GM18861 (cell line): Measurements from ENCODE around the gene POU6F2.

Source experiments
- ATAC-seq: cut with Tn5 transposase; IDR thresholded peaks from one replicate; pipeline ENCODE4 v1.9.1; 2021; ENCODE audit not compliant: unreplicated experiment

POU6F2 gene

GRCh38 chr7:39248041-39248691, 270.5 kb downstream of the POU6F2 start:
- ATAC-seq = no peak

GRCh38 chr7:39248692-39249090, 271.0 kb downstream of the POU6F2 start:
- ATAC-seq = no peak

- no peak for ATAC-seq
Measured at GRCh38 chr7:39249635-39250152, 272.0 kb downstream of the POU6F2 start.

- no peak for ATAC-seq
Measured at GRCh38 chr7:39252916-39253315, 275.2 kb downstream of the POU6F2 start.

GRCh38 chr7:39259391-39260003, 281.8 kb downstream of the POU6F2 start:
- no peak for ATAC-seq

- ATAC-seq = no peak
Measured at GRCh38 chr7:39260279-39260844, 282.7 kb downstream of the POU6F2 start.

- ATAC-seq = no peak
Measured at GRCh38 chr7:39261771-39262170, 284.1 kb downstream of the POU6F2 start.

GRCh38 chr7:39265641-39266591, 288.2 kb downstream of the POU6F2 start:
- no peak for ATAC-seq

- ATAC-seq = no peak
Measured at GRCh38 chr7:39269034-39269433, 291.3 kb downstream of the POU6F2 start.

- ATAC-seq = no peak
Measured at GRCh38 chr7:39270018-39270417, 292.3 kb downstream of the POU6F2 start.

- no peak for ATAC-seq
Measured at GRCh38 chr7:39271402-39271801, 293.7 kb downstream of the POU6F2 start.

- no peak for ATAC-seq
Measured at GRCh38 chr7:39272111-39272510, 294.4 kb downstream of the POU6F2 start.

GRCh38 chr7:39272691-39273090, 295.0 kb downstream of the POU6F2 start:
- ATAC-seq = no peak

GRCh38 chr7:39280337-39280736, 302.6 kb downstream of the POU6F2 start:
- ATAC-seq = no peak

- no peak for ATAC-seq
Measured at GRCh38 chr7:39285256-39285655, 307.5 kb downstream of the POU6F2 start.

GRCh38 chr7:39288303-39288702, 310.6 kb downstream of the POU6F2 start:
- ATAC-seq = no peak

- ATAC-seq = no peak
Measured at GRCh38 chr7:39291628-39292410, 314.1 kb downstream of the POU6F2 start.

GRCh38 chr7:39293056-39293823, 315.5 kb downstream of the POU6F2 start:
- ATAC-seq = no peak

- ATAC-seq = no peak
Measured at GRCh38 chr7:39294022-39294421, 316.3 kb downstream of the POU6F2 start.

- ATAC-seq = no peak
Measured at GRCh38 chr7:39295796-39296195, 318.1 kb downstream of the POU6F2 start.
